HT1080 (cell line): Measurements from ENCODE around the gene CFLAR. TPM values are rescaled to one million over a fixed set of nuclear protein-coding genes. Genes with fewer than 3 reads are reported as not detected.
"Not testable (repeated sequence)": the region's sequence is repeated elsewhere in the genome, so short reads cannot be mapped to it uniquely, and the experiment has no call there.

Experiments used
- DNase-seq: peaks from one replicate; pipeline ENCODE4 v3.0.0-alpha.2; 2015; ENCODE audit warnings: low read depth
- total RNA-seq: library from RNA; depleted of rRNA; stranded (reverse); fragments of >200 nt; shearing (Covaris generic); gene quantifications from 2 replicates; pipeline ENCODE4 v1.2.3, GENCODE V29; 2014

Gene CFLAR
- total RNA-seq, 1 experiment from 2014 or later: 10.5 TPM

GRCh38 chr2:201118121-201118960, 2.4 kb downstream of the CFLAR start:
- DNase-seq: no peak

DNA sequence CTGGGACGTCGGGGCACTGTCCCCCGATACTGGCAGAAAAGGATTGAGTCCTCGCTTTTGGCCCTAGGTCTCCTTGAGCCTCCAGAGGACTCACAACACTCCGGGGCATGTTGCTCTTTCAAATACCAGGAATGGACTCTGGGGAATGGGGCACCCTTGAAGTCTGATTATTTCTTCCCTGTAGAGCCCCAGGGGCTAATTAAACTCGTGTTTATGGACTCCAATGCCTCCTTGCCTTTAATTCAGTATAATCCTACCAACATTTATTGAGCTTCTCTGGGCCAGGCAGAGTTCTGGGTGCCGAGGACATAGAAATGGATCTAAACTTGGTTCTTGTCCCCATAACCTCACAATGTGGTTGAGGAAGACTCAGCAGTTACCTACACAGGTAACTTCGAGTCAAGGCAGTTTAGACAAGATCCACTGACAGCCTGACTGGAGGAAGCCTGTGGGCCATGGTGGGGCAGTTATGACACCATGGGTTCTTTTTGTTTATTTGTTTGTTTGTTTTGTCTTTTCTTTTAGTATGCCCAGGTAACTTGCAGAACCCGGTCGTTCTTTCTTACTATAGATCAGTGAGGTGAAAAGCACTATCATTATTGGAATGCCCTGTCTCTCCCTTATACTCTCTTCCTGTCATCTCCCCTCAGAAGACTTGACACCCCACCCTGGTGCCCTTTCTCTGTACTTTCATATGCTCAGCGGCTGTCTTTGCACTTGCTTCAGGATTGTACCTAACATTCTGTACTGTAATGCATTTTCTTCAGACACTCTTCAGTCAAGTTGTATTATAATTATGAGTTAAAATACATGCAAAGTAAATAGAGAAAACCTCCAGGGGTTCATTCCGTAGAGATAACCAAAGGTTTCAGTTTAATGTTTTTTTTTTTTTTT, 3.2 kb downstream of the CFLAR start:
- DNase-seq: no peak

GRCh38 chr2:201122276-201122675, 6.3 kb downstream of the CFLAR start:
- DNase-seq: no peak

- DNase-seq: no peak
Observed at GRCh38 chr2:201126308-201127151, 10.6 kb downstream of the CFLAR start.

GRCh38 chr2:201127152-201127511, 11.2 kb downstream of the CFLAR start:
- DNase-seq: no peak

DNA sequence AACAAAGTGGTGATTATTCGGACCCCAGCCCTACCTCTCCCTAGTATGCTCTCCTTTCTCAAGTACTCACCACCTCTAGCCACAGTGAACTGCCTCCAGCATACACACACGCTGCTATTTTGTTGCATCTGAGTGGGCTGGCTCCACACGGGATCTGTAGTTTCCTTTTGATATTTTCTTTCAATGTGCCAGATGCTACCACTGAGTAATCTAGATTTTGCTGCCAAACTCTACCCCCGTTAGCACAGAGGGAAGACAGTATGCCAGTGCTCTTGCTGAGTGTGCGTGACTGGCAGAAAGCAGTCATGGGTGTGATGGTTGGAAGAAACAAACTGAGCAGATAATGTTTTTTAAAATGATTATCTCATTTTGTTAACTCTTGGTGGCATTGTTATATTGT, 11.6 kb downstream of the CFLAR start:
- DNase-seq: peak; percentile 43

GRCh38 chr2:201128033-201128432, 12.1 kb downstream of the CFLAR start:
- DNase-seq: no peak

GRCh38 chr2:201128933-201129505, 13.1 kb downstream of the CFLAR start:
- DNase-seq: peak; percentile 53

GRCh38 chr2:201130524-201131186, 14.7 kb downstream of the CFLAR start:
- peak; percentile 94 for DNase-seq

- no peak for DNase-seq
Observed at GRCh38 chr2:201132518-201132917, 16.6 kb downstream of the CFLAR start.

- no peak for DNase-seq
Observed at GRCh38 chr2:201135386-201135785, 19.4 kb downstream of the CFLAR start.

- DNase-seq: no peak
Observed at GRCh38 chr2:201136889-201137321, 20.9 kb downstream of the CFLAR start.

- no peak for DNase-seq
Observed at GRCh38 chr2:201137505-201138400, 21.8 kb downstream of the CFLAR start.

DNA sequence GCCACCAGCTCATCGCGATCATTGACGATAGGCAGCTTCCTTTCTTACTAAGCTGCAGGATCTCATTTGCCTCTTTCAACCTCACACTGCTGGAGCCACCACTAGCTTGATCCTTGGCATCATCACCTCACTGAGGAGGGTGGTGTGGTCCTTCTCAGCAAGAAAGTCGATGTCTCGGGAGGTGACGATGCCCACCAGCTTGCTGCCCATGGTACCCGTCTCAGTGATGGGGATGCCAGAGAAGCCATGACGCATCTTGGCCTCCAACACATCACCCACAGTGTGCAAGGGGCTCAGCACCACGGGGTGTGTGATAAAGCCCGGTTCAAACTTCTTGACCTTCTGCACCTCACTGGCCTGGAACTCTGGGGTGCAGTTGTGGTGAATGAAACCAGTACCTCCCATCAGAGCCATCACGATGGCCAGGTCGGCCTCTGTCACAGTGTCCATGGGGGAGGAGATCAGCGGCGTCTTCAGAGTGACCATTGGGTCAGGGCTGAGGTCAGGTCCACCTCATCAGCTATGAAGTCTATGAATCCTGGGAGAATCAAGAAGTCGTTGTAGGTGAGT, 22.5 kb downstream of the CFLAR start:
- DNase-seq: no peak

DNA sequence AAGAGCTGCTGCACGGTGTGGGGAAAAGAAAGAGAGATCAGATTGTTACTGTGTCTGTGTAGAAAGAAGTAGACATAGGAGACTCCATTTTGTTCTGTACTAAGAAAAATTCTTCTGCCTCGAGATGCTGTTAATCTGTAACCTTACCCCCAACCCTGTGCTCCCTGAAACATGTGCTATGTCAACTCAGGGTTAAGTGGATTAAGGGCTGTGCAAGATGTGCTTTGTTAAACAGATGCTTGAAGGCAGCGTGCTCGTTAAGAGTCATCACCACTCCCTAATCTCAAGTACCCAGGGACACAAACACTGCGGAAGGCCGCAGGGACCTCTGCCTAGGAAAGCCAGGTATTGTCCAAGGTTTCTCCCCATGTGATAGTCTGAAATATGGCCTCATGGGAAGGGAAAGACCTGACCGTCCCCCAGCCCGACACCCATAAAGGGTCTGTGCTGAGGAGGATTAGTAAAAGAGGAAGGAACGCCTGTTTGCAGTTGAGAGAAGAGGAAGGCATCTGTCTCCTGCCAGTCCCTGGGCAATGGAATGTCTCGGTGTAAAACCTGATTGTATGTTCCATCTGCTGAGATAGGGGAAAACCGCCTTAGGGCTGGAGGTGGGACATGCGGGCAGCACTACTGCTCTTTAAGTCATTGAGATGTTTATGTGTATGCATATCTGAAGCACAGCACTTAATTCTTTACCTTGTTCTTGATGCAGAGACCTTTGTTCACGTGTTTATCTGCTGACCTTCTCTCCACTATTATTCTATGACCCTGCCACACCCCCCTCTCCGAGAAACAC, 23.2 kb downstream of the CFLAR start:
- not testable (repeated sequence) for DNase-seq

- DNase-seq: no peak
Observed at GRCh38 chr2:201139836-201140604, 24.1 kb downstream of the CFLAR start.
